WTC11 (cell line): ENCODE measurements around the gene FTCDNL1. TPM values are rescaled to one million over a fixed set of nuclear protein-coding genes. Genes with fewer than 3 reads are reported as not detected.

Source experiments
- ATAC-seq: fragments of 200-7000 bp; cut with Tn5 transposase; 2 replicates; pipeline ENCODE4 v1.10.0; 2021; ENCODE audit warnings: mild to moderate bottlenecking, moderate library complexity
- CTCF ChIA-PET: fragments of 300-600 bp; sonication (Branson Sonifier 250); formaldehyde crosslinking; loops from one replicate; lab custom pipeline; 2021; ENCODE audit warnings: antibody characterized with exemption; lab: Charles Lee
- POLR2A ChIA-PET: fragments of 350-600 bp; sonication (Branson Sonifier 250); formaldehyde crosslinking; loops from one replicate; lab custom pipeline; 2021; ENCODE audit warnings: antibody characterized with exemption; lab: Charles Lee
- DNase-seq: peaks from one replicate; pipeline ENCODE4 v3.0.0; 2021; ENCODE audit warnings: low spot score
- H3K27ac Mint-ChIP-seq: 2 replicates; pipeline ENCODE4 v1.8.0; 2021; ENCODE audit warnings: mixed read lengths
- H3K27me3 Mint-ChIP-seq: 2 replicates; pipeline ENCODE4 v1.8.0; 2021; ENCODE audit warnings: low read depth, mild to moderate bottlenecking, moderate library complexity, mixed read lengths
- H3K36me3 Mint-ChIP-seq: 2 replicates; pipeline ENCODE4 v1.8.0; 2021; ENCODE audit warnings: mixed read lengths
- H3K4me1 Mint-ChIP-seq: 2 replicates; pipeline ENCODE4 v1.8.0; 2022; ENCODE audit warnings: mixed read lengths
- H3K4me3 Mint-ChIP-seq: 2 replicates; pipeline ENCODE4 v1.8.0; 2021; ENCODE audit warnings: mild to moderate bottlenecking, moderate library complexity, mixed read lengths
- H3K9me3 Mint-ChIP-seq: 2 replicates; pipeline ENCODE4 v1.8.0; 2021; ENCODE audit warnings: mixed read lengths
- CBFB ChIP-seq: sonication (generic); formaldehyde crosslinking; IDR thresholded peaks from 2 replicates; pipeline ENCODE4 v1.8.1; 2022; ENCODE audit warnings: mild to moderate bottlenecking, low read depth, missing genetic modification reagents
- CREB1 ChIP-seq: sonication (generic); formaldehyde crosslinking; IDR thresholded peaks from 2 replicates; pipeline ENCODE4 v1.8.0; 2023; ENCODE audit warnings: mild to moderate bottlenecking, missing genetic modification reagents
- CREM ChIP-seq: sonication (generic); formaldehyde crosslinking; IDR thresholded peaks from 2 replicates; pipeline ENCODE4 v1.8.1; 2022; ENCODE audit warnings: mild to moderate bottlenecking, missing genetic modification reagents, moderate library complexity
- E2F4 ChIP-seq: sonication (generic); formaldehyde crosslinking; IDR thresholded peaks from 2 replicates; pipeline ENCODE4 v1.8.1; 2022; ENCODE audit warnings: low read depth, mild to moderate bottlenecking, moderate library complexity, missing genetic modification reagents, borderline replicate concordance
- ELF4 ChIP-seq: sonication (generic); formaldehyde crosslinking; IDR thresholded peaks from 2 replicates; pipeline ENCODE4 v1.8.1; 2022; ENCODE audit warnings: low read depth, mild to moderate bottlenecking, moderate library complexity, missing genetic modification reagents
- ETV6 ChIP-seq: sonication (generic); formaldehyde crosslinking; IDR thresholded peaks from 2 replicates; pipeline ENCODE4 v1.8.1; 2022; ENCODE audit warnings: mild to moderate bottlenecking, missing genetic modification reagents
- FOXP1 ChIP-seq: sonication (generic); formaldehyde crosslinking; IDR thresholded peaks from 2 replicates; pipeline ENCODE4 v1.8.0; 2022; ENCODE audit warnings: missing genetic modification reagents, mild to moderate bottlenecking, moderate library complexity, borderline replicate concordance
- GABPB1 ChIP-seq: sonication (generic); formaldehyde crosslinking; IDR thresholded peaks from 2 replicates; pipeline ENCODE4 v1.8.1; 2023; ENCODE audit warnings: mild to moderate bottlenecking, missing genetic modification reagents
- HMGA2 ChIP-seq: fragments of 250-450 bp; sonication (Bioruptor Pico); IDR thresholded peaks from 2 replicates; pipeline ENCODE4 v1.4.0; 2021; ENCODE audit warnings: mild to moderate bottlenecking, moderate library complexity
- IRF1 ChIP-seq: sonication (generic); formaldehyde crosslinking; IDR thresholded peaks from 2 replicates; pipeline ENCODE4 v1.8.0; 2023; ENCODE audit warnings: missing genetic modification reagents
- JAZF1 ChIP-seq: fragments of 250-450 bp; sonication (Bioruptor Pico); IDR thresholded peaks from 2 replicates; pipeline ENCODE4 v1.9.0; 2021; ENCODE audit warnings: moderate library complexity, mild to moderate bottlenecking, inconsistent platforms
- JUN ChIP-seq: sonication (generic); formaldehyde crosslinking; IDR thresholded peaks from 2 replicates; pipeline ENCODE4 v1.8.0; 2023; ENCODE audit warnings: mild to moderate bottlenecking, missing genetic modification reagents
- MXD4 ChIP-seq: fragments of 250-450 bp; sonication (Bioruptor Pico); IDR thresholded peaks from 2 replicates; pipeline ENCODE4 v1.8.0; 2021; ENCODE audit warnings: mild to moderate bottlenecking, moderate library complexity, borderline replicate concordance
- NFATC4 ChIP-seq: fragments of 250-450 bp; sonication (Bioruptor Pico); IDR thresholded peaks from 2 replicates; pipeline ENCODE4 v1.9.0; 2021; ENCODE audit warnings: mild to moderate bottlenecking
- NFYB ChIP-seq: sonication (generic); formaldehyde crosslinking; conservative IDR thresholded peaks from 2 replicates; pipeline ENCODE4 v1.8.0; 2022; ENCODE audit warnings: low read depth, missing genetic modification reagents
- NR3C1 ChIP-seq: sonication (generic); formaldehyde crosslinking; conservative IDR thresholded peaks from 2 replicates; pipeline ENCODE4 v1.8.1; 2023; ENCODE audit warnings: low read depth, mild to moderate bottlenecking, missing genetic modification reagents
- OVOL2 ChIP-seq: fragments of 250-450 bp; sonication (Bioruptor Pico); IDR thresholded peaks from 2 replicates; pipeline ENCODE4 v1.9.0; 2021; ENCODE audit warnings: mild to moderate bottlenecking, borderline replicate concordance
- PRRX2 ChIP-seq: fragments of 250-450 bp; sonication (Bioruptor Pico); IDR thresholded peaks from 2 replicates; pipeline ENCODE4 v1.8.0; 2021; ENCODE audit warnings: mild to moderate bottlenecking
- SP1 ChIP-seq: sonication (generic); formaldehyde crosslinking; conservative IDR thresholded peaks from 2 replicates; pipeline ENCODE4 v1.8.1; 2022; ENCODE audit warnings: missing genetic modification reagents
- STAT6 ChIP-seq: sonication (generic); formaldehyde crosslinking; conservative IDR thresholded peaks from 2 replicates; pipeline ENCODE4 v1.8.1; 2023; ENCODE audit warnings: mild to moderate bottlenecking, low read depth, missing genetic modification reagents, moderate library complexity
- TCF7 ChIP-seq: sonication (generic); formaldehyde crosslinking; IDR thresholded peaks from 2 replicates; pipeline ENCODE4 v1.8.0; 2022; ENCODE audit warnings: mild to moderate bottlenecking, low read depth, missing genetic modification reagents, moderate library complexity
- USF2 ChIP-seq: sonication (generic); formaldehyde crosslinking; IDR thresholded peaks from 2 replicates; pipeline ENCODE4 v1.8.1; 2023; ENCODE audit warnings: mild to moderate bottlenecking, missing genetic modification reagents, moderate library complexity
- ZNF121 ChIP-seq: sonication (generic); formaldehyde crosslinking; IDR thresholded peaks from 2 replicates; pipeline ENCODE4 v1.8.0; 2023; ENCODE audit warnings: missing genetic modification reagents
- ZNF219 ChIP-seq: sonication (generic); formaldehyde crosslinking; IDR thresholded peaks from 2 replicates; pipeline ENCODE4 v1.8.0; 2023; ENCODE audit warnings: missing genetic modification reagents, mild to moderate bottlenecking, borderline replicate concordance
- ZNF263 ChIP-seq: sonication (generic); formaldehyde crosslinking; IDR thresholded peaks from 2 replicates; pipeline ENCODE4 v1.8.1; 2022; ENCODE audit warnings: low read depth, mild to moderate bottlenecking, moderate library complexity, missing genetic modification reagents
- ZNF396 ChIP-seq: fragments of 250-450 bp; sonication (Bioruptor Pico); IDR thresholded peaks from 2 replicates; pipeline ENCODE4 v1.8.0; 2021; ENCODE audit warnings: mild to moderate bottlenecking, moderate library complexity, borderline replicate concordance
- ZNF671 ChIP-seq: fragments of 250-450 bp; sonication (Bioruptor Pico); IDR thresholded peaks from 2 replicates; pipeline ENCODE4 v1.8.0; 2021; ENCODE audit warnings: mild to moderate bottlenecking
- total RNA-seq: library from RNA; stranded (reverse); gene quantifications from 3 replicates; pipeline ENCODE4 v1.2.3, GENCODE V29; 2021

FTCDNL1 gene
- total RNA-seq, 1 experiment from 2014 or later = 0.85 TPM

- H3K36me3 Mint-ChIP-seq = no peaks in the 10 kb centered on the region
These were observed 8.2 kb downstream of the FTCDNL1 start for GRCh38 chr2:199842631-199843395.

GRCh38 chr2:199841409-199841808, 9.6 kb downstream of the FTCDNL1 start:
- ChIA-PET CTCF (interaction anchor here (1.4 kb wide), 1 partner anchor 9 kb away, joined by 3 read pairs; no protein-coding TSS in a partner anchor), POLR2A (no interaction called here)
- DNase-seq = no peak
- H3K9me3 Mint-ChIP-seq = no peaks in the 10 kb centered on the region
- H3K4me3 Mint-ChIP-seq = no peak overlapping the region
- TF ChIP-seq ZNF121 (CRISPR knock-in tag) = no peak
- no peak for TF ChIP-seq HMGA2
- TF ChIP-seq TCF7 = no peak
- TF ChIP-seq STAT6 (CRISPR knock-in tag) = no peak
- TF ChIP-seq NFATC4 (CRISPR knock-in tag) = no peak
- no peak for TF ChIP-seq E2F4 (CRISPR knock-in tag)
- no peak for TF ChIP-seq GABPB1 (CRISPR knock-in tag)
- no peak for TF ChIP-seq NFYB (CRISPR knock-in tag)
- TF ChIP-seq ZNF219 (CRISPR knock-in tag) = no peak
- TF ChIP-seq NR3C1 (CRISPR knock-in tag) = no peak
- no peak for TF ChIP-seq CBFB (CRISPR knock-in tag)
- no peak for TF ChIP-seq FOXP1 (CRISPR knock-in tag)
- peaks cover 33% of the 10 kb centered on the region for H3K4me1 Mint-ChIP-seq
- H3K27ac Mint-ChIP-seq = no peak overlapping the region
- no peak for ATAC-seq
- no peaks in the 10 kb centered on the region for H3K36me3 Mint-ChIP-seq
- H3K27me3 Mint-ChIP-seq = peaks cover 3% of the 10 kb centered on the region; the same call in 1 of the 2 replicates

More at GRCh38 chr2:199842631-199843395, 8.2 kb downstream of the FTCDNL1 start:
- Mint-ChIP-seq H3K9me3 (no peaks in the 10 kb centered on the region), H3K4me1 (peaks cover 42% of the 10 kb centered on the region), H3K27ac (no peak overlapping the region), H3K27me3 (peaks cover 3% of the 10 kb centered on the region; the same call in 1 of the 2 replicates), H3K4me3 (no peak overlapping the region)
- DNase-seq (no peak), ATAC-seq (0 out of 2 replicates have a peak, but pooled peaks have one; percentile 20)
- ChIA-PET CTCF (interaction anchor here (0.9 to 1.0 kb wide), 2 partner anchors 8 to 10 kb away, joined by 3 to 5 read pairs; no protein-coding TSS in a partner anchor), POLR2A (interaction anchor here (0.6 kb wide), 1 partner anchor 33 kb away, joined by 7 read pairs; no protein-coding TSS in a partner anchor)
- no peak for TF ChIP-seq IRF1 (CRISPR knock-in tag)
- no peak for TF ChIP-seq CREB1 (CRISPR knock-in tag)

GRCh38 chr2:199838399-199838798, 12.6 kb downstream of the FTCDNL1 start:
- Mint-ChIP-seq H3K4me3 (no peak overlapping the region), H3K27me3 (peaks cover 3% of the 10 kb centered on the region; the same call in 1 of the 2 replicates), H3K27ac (no peak overlapping the region), H3K36me3 (no peaks in the 10 kb centered on the region), H3K9me3 (no peaks in the 10 kb centered on the region), H3K4me1 (peaks cover 27% of the 10 kb centered on the region)
- DNase-seq = no peak
- ATAC-seq = peak; percentile 67
- ChIA-PET CTCF (interaction anchor here (1.0 to 1.1 kb wide), 2 partner anchors 98 to 242 kb away, joined by 3 read pairs; no protein-coding TSS in a partner anchor), POLR2A (no interaction called here)
- no peak for TF ChIP-seq JAZF1 (CRISPR knock-in tag)
- TF ChIP-seq ZNF263 (CRISPR knock-in tag) = no peak
- TF ChIP-seq CREB1 (CRISPR knock-in tag) = no peak
- no peak for TF ChIP-seq ELF4 (CRISPR knock-in tag)
- TF ChIP-seq ZNF396 (CRISPR knock-in tag) = no peak
- TF ChIP-seq OVOL2 (CRISPR knock-in tag) = no peak
- no peak for TF ChIP-seq USF2 (CRISPR knock-in tag)
- no peak for TF ChIP-seq SP1 (CRISPR knock-in tag)
- no peak for TF ChIP-seq JUN (CRISPR knock-in tag)
- TF ChIP-seq ETV6 (CRISPR knock-in tag) = no peak
- TF ChIP-seq IRF1 (CRISPR knock-in tag) = no peak
- TF ChIP-seq PRRX2 (CRISPR knock-in tag) = no peak
- no peak for TF ChIP-seq FOXP1 (CRISPR knock-in tag)
- TF ChIP-seq MXD4 = no peak
- TF ChIP-seq CREM (CRISPR knock-in tag) = no peak
- no peak for TF ChIP-seq HMGA2
- no peak for TF ChIP-seq ZNF671
